ENCODE data around the gene CDKL4.

DNA sequence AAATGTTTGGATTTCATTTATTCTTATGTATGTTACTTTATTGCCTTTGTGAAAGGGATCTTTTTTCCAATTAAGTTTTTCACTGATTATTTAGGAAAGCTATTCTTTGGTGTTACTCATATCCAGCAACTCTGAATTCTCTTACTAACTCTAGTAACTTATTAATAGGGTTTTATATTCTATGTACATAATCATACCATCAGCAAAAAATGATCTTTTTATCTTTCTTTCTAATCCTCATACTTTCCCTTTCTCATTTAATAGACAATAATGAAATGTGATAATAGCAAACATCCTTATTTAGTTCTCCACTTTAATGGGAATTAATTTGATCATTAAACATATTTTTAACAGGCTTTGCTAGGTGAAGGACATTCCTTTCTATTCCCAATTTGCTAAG, 12.3 kb upstream of the CDKL4 start:
- TF ChIP-seq, protein P1, sequence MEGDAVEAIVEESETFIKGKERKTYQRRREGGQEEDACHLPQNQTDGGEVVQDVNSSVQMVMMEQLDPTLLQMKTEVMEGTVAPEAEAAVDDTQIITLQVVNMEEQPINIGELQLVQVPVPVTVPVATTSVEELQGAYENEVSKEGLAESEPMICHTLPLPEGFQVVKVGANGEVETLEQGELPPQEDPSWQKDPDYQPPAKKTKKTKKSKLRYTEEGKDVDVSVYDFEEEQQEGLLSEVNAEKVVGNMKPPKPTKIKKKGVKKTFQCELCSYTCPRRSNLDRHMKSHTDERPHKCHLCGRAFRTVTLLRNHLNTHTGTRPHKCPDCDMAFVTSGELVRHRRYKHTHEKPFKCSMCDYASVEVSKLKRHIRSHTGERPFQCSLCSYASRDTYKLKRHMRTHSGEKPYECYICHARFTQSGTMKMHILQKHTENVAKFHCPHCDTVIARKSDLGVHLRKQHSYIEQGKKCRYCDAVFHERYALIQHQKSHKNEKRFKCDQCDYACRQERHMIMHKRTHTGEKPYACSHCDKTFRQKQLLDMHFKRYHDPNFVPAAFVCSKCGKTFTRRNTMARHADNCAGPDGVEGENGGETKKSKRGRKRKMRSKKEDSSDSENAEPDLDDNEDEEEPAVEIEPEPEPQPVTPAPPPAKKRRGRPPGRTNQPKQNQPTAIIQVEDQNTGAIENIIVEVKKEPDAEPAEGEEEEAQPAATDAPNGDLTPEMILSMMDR (IDR thresholded peaks at IDR 0.05): no peak
- TF ChIP-seq CEBPB (IDR thresholded peaks at IDR 0.05) (no peak), FOXS1 (CRISPR knock-in tag; IDR thresholded peaks at IDR 0.05) (no peak), ZNF302 (CRISPR knock-in tag; IDR thresholded peaks at IDR 0.05) (no peak), BHLHE40 (IDR thresholded peaks at IDR 0.05; ENCODE audit: low read depth, low read length) (no peak), MAZ (IDR thresholded peaks at IDR 0.05; ENCODE audit: borderline replicate concordance, low read depth, low read length) (no peak)
- TF ChIP-seq, protein P2, sequence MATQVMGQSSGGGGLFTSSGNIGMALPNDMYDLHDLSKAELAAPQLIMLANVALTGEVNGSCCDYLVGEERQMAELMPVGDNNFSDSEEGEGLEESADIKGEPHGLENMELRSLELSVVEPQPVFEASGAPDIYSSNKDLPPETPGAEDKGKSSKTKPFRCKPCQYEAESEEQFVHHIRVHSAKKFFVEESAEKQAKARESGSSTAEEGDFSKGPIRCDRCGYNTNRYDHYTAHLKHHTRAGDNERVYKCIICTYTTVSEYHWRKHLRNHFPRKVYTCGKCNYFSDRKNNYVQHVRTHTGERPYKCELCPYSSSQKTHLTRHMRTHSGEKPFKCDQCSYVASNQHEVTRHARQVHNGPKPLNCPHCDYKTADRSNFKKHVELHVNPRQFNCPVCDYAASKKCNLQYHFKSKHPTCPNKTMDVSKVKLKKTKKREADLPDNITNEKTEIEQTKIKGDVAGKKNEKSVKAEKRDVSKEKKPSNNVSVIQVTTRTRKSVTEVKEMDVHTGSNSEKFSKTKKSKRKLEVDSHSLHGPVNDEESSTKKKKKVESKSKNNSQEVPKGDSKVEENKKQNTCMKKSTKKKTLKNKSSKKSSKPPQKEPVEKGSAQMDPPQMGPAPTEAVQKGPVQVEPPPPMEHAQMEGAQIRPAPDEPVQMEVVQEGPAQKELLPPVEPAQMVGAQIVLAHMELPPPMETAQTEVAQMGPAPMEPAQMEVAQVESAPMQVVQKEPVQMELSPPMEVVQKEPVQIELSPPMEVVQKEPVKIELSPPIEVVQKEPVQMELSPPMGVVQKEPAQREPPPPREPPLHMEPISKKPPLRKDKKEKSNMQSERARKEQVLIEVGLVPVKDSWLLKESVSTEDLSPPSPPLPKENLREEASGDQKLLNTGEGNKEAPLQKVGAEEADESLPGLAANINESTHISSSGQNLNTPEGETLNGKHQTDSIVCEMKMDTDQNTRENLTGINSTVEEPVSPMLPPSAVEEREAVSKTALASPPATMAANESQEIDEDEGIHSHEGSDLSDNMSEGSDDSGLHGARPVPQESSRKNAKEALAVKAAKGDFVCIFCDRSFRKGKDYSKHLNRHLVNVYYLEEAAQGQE (IDR thresholded peaks at IDR 0.05): no peak

All from A549 (cell line).